HG02970 (cell line): ENCODE data around the gene RGP1.

Experiments used
- ATAC-seq: cut with Tn5 transposase; IDR thresholded peaks from one replicate; pipeline ENCODE4 v1.9.1; 2021; ENCODE audit warnings: mild to moderate bottlenecking, moderate library complexity, moderate number of reproducible peaks; ENCODE audit not compliant: unreplicated experiment, low FRiP score

RGP1 gene

DNA sequence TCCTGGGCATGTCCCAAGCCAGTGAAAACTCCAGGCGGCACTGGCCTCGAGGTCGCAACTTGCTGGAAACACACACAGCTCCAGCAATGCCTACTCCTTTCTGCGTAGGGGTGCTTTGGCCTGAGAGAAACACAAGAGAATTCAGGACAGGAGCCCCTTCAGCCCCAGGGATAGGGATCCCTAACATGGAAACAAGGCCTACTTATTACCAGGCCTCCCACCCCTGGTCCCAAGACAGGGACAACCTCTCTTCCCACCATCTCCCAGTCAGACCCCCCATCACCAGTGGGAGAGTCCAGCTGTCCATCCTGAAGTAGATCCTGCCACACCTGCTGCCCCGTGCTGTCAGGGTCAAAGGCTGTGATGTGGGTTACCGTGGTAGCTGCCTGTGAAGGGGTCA lies 8.8 kb upstream of the RGP1 start:
- ATAC-seq: no peak

DNA sequence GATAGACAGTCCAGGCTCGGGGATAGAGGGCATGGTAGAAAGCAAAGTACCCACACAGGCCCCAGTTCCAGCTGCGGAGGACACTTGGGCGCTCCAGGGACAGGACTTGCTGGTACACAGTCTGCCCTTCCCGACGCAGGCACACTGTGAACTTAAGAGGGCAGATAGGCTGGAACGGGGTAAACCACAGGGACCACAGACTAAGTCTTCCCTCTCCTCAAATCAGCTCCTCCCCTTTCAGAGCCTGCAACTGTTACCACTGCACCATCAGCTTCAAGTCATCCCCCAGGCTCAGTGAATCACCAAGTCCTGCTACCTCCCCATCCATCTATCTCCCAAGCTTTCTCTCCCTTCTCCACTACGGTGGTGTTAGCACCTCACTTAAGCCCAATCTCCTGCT lies 7.3 kb upstream of the RGP1 start:
- no peak for ATAC-seq

DNA sequence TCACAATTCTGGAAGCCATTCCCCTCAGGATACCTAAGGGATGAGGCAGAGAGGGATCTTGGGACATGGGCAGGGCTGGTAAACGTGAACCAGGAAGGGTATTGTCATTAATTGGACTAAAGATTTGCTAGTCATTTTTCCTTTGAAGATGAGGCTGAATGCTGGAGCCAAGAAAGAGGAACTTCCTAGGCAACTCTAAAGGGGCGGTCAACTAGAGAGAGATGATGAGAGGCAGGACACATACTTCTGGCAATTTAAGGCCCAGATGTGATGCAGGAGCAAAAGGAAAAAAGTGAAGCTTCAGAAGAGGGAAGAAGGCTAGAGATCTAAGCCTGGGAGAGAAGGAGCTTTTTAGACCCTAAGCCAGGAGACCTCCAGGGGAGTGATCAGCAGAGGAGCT lies 5.6 kb upstream of the RGP1 start:
- ATAC-seq: no peak

DNA sequence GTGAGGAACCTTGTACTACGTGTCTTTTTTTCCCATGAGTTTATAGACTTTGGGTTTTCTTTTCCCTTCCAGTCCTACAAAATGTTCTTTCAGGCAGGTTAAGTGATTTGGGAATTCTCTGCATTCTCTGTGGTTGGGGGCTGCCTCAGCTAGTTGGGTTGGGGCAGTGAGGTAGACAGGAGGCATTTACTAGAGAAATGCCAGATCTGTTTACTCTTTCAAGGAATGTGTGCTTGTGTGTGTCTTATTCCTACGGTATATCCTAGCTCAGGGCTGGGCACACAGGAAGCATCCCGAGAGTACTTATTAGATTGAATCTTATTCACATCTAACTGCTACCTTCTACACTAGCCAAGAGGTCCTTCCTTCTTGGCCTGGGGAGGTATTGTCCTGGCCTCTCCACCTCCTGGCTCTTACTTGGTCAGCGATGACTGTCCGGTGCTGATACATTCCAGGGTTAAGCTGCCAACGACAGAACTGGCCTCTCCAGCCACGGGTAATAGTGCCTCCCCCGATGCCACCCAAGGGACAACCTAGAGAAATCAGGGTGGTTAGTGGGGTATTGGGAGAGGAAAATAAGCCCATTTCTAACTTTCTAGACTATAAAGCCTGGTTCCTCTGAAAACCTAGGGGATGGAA lies 5.1 kb upstream of the RGP1 start:
- ATAC-seq: no peak

DNA sequence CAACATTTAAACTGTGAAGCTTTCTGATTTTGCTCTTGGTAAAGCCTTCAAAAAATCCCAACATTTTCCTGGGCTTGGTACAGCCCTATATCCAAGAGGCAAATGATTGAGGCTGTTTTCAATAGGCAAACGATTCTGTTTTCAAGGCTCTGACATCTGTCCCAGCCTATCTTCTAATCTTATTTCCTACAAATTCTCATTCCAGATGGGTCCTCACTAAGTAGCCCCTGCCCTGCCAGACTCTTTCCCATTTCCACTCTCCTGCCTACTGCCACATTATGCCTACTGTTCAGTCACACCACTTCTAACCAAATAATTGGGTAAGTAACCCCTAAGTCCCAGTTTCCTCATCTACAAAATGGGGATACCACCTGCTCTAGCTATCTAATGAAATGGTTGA lies 3.5 kb upstream of the RGP1 start:
- no peak for ATAC-seq

DNA sequence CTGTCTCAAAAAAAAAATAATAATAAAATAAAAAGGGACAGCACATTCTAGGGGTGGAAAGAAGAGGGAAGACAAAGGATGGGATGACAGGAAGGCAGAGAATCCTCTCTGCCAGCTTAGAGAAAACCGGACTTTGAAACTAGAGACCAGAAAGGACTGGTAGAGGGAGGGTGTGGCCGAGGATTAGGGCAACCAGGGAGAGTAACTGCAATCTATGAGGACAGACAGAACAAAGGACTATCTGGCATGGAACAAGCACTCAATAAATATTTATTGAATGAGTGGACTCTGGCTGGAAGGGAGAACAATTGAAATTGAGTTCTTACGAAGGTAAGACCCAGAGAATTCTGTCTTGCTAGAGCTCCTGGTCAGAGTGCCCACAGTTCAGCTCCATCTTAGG lies 2.5 kb upstream of the RGP1 start:
- ATAC-seq: no peak

DNA sequence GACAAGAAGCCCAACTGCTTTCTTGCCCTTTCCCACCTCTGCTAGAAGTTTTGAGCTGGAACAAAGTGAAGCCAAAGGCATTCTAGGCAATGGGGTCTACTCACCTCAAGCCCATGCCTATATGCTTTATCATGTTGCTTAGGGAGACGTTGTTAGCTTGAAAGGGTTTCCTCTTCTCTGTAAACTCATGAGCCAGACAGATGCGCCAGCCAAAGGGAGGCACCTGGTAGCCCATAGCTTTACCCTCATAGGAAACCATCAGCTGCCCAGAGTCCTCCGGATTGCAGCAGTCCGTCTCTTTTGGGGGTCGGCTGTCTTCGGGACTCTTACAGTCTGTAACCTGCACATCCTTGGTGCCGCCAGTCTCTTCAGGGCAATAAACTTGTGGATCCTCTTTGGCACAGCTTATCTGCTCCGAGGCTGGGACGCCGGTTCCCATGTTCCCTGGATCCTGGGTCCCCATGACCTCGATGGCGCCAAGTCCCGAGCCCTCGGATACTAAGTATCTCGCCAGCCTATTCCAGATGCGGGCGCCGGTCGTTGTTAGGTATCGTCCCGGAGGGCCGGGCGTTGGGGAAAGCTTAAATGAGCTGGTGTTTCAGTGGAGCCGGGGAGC lies 737 bp upstream of the RGP1 start:
- ATAC-seq: no peak

DNA sequence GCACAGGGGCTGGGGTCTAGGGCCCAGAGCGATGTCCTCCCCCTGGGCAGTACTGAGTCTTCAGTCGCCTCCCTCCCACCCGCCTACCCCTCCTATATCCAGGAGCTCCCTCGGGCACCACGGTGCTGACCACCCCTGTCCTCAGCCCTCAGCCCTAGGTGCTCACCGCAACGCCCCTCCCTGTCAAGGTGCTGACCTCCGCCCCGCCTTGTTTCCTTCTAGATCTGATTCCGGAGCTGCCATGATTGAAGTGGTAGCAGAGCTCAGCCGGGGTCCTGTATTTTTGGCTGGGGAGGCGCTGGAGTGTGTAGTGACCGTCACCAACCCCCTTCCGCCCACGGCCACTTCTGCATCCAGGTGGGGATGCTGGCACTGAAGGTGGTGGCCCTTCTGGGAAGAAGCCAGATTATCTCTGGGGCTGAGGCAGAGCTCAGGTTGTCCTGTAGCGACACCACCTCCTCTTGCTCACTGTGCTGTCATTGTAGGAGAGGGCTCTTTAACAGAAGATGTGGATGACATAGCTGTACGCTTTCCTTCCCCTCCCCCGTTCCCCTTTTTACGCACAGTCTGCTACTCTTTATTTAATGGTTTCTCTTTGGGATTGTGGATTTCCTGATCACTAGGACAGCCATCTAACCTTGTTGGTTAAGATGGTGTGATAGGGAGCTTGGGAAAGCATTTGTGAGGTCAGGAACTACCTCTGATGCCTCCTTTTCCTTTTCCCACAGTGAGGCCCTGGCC lies 598 bp downstream of the RGP1 start:
- peak; percentile 23 for ATAC-seq

DNA sequence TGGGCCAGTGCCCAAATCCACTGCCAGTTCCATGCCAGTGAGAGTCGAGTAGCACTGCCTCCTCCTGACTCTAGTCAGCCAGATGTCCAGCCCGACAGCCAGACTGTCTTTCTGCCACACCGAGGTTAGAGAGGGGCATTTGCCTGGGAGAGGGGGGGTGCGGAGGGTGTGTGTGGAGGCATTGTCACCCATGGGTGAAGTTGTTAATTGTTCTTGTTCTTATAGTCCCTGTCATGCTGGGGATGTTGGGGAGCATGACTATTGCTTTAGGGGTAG lies 1.1 kb downstream of the RGP1 start:
- ATAC-seq: no peak

DNA sequence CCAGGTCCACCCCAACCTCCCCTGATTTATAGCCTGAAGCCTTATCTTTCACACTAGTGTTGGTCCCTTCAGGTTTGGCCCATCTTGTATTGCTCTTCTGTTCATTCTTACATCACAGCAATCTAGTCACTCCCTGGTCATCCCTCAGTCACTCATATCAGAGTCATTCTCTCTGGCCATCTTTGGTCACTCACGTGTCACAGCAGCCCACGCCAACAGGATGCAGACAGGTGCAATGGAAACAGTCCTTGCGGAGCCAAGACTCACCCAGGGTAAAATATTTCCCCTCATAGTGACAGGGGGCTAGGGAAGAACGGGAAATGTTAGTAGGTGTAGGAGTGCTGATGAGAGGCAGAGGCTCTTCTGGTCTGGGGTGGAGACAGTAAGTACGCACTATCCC lies 4.4 kb downstream of the RGP1 start:
- ATAC-seq: no peak

DNA sequence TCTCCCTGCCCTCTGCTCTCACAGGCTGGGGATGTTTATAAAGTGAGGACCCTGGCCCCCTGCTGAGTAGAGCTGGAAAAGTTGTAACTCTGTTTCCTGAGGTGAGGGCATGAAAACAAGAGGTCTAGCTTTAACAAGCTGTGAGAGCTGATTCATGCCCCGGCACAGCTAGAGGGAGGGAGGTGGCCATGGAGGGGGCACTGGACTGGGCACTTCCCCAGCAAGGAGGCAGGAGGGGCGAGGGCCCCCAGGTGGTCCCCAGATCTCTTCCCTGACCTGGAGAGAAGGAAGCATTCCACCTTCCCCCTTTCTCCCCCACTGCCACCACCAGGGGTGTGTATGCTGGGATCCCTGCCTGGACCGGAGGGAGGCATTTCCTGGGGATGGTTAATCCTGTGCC lies 5.2 kb downstream of the RGP1 start, which contains the start of gene MSMP:
TSS of gene MSMP (minus strand) at position 13 of the 400 bp plus-strand sequence. CDS start 147 bp downstream, outside the sequence.
- ATAC-seq: no peak

DNA sequence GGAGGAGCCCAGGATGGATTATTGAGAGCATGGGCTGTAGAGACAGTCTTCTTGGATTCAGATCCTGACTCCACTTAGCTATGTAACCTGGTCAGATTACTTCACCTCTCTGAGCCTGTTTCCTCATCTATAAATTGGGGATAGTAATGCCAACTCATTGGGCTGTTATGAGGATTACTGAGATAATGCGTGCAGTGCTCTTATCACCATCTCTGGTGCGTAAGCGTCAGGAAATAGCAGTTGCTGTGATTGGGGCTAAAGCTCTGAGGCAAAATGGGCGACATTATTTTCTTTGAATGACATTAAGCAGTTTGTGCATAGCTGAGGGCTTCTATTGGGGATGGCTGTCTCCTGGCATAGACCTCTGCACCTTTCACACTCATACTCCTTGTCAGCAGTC lies 6.0 kb downstream of the RGP1 start:
- no peak for ATAC-seq

DNA sequence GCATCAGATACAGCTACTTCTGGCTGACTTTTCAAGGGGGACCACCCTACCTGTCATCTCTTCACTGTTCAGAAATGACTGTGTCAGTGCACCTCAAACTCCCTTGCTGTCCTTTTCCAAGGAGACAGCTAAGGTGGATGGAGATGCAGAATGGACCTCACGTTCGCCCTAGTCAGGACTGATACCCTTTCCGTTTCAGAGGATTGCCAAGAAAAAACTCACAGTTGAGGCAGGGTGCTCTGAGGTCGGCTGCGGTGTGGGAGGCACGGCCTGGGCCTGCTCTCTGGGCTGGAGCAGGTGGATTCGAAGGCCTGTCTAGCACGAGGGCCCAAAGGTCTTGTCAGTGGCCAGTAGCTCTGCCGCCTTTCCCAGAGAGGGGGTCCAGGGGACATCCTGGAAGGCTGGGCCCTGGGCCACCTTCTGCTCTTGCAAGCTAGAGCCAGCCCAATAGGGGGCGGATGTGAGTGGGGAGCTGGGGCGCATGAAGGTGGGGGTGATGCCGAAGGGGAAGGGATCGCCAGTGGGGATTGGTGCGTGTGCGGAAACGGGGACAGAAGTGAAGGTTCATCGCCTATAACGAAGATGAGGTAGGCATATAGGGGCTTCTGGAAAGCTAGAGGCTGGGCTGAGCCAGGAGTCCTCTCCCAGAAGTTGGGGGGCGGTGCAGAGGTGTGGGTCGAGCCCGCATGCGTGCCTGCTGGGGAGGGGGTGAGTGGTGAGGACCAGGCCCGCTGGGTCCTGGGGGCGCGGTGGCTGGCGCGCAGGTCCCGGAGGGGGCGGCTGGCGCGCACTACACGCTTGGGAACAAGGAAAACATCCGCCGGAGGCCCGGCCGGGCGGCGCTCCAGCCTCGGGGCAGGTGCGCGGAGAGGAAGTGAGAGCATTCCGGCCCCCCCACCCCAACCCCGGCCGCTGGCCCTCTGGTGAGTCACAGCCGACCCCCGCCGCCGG lies 7.5 kb downstream of the RGP1 start:
- peak; percentile 66 for ATAC-seq

DNA sequence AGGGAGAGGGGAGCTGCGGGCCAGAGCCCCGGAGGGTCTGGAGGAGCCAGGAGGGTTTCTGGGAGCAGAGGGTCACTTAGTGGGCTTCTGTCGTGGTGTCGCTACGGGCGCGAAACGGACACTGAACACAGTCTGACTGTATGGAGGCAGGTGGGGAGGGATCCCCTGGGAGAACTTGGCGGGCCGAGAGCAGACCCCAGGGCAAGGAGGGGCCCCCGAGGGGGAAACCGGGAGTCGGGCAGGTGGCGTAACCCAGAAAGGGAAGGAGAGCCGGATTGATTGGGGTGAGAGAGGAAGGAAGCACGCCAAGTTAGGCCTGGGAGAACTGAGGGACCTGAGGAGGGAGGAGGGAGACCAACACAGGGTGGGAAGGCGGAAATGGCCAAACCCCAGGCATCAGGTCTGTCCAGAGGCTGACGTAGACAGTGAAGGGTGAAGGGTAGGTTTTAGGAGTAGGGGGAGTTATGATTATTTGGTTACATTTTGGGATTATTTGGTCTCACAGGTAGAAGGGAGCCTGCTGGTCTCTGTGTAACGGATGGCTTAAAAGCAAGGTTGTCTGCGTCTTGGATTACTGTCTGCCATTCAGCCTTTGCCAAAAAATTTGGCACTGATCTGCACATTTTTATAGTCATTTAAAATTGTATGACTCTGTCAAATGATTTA lies 8.3 kb downstream of the RGP1 start:
- ATAC-seq: peak; percentile 46

DNA sequence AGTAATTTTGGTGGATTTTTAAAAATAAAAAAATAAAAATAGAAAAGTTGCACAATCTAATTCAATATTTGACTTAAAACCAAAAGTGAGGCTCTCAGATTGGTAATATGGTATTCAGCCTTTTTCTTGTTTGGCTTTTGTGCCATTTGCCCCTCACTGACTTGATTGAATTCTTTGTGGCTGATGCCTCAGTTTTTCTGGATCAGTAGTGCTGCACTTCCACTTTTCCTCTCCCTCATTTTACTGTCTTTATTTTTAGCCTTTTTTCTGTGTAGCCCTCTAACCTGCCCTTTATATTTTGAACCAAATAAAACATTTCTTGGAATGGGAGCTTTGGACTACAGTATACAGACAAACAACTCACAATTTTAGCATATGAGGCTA lies 8.8 kb downstream of the RGP1 start:
- no peak for ATAC-seq

DNA sequence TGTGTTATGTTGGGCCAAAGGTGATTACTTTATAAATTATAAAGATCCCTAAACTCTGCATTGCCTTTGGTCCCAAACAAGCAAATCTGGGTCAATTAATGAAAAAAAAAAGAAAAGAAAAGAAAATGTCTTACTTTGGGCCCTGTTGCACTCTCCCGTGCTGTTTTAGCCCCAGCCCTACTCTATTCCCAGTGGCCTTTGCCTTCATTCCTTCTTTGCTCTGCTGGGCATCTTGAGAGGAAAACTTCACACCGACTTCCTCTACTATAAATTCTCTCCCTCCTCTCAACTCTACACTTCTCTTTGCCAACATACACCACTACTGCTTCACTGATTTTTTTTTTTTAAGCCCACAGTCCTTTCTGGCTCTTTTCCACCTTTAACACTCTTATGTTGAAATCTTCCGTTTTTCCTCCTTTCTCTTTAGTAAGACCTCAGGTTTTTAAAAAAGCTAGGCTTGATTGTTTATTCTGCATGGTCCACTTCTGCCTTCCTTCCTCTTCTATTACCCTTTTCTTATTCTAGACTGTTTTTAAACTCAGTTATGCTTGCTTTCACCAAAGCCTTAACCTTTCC lies 9.5 kb downstream of the RGP1 start:
- ATAC-seq: no peak

DNA sequence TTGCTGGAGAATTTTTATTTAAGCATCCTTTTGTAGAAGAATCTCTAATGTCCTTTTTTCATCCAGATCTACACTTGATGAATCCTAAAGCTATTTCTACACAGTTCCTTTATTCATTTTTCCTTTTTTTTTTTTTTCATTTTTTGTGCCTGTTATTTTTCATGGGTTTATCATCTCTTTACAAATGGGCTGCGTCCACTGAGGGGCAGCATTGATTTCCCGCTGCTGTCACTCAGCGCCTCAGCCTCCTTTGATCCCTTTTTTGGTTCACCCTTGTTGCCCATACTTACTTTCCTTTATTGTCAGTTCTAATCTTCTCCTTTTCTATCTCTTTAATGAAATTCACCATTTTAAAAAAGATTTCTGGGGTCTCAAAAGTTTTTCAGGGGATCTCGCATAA lies 10.7 kb downstream of the RGP1 start:
- ATAC-seq: no peak

DNA sequence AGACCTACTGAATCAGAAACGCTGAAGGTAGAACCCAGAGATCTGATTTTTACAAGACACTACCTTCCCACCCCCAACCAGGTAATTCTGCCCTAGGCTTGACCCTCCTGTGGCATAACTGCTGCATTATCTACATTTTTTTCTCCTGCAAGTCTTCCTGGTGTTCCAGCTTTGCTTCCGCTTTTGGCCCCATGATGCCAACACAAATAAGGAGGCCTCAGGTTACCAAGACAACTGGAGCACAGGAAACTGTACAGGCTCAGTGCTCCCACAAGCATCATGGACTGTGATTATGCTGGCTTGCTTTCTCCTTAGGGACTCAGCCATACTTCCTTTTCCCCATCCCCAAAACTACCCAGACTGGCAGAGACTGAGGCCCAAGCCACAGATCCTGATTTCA lies 11.6 kb downstream of the RGP1 start:
- ATAC-seq: no peak

DNA sequence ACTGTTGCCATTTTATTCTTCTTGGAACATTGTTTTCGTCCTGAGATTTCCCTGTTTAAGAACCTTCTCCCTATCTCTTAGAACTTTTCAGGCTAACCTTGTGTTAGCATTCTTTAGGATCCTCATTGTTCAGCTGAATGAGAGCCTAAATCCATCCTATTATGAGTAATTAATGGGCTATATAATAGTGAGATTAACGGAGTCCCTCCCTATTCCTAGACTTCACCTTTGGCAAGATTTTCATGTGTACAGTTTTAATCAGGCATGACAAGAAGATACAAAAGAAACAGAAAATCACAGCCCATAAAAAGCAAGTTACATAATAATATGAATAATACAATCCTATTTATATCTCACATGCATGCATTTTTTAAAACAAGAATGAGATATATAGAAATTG lies 14.1 kb downstream of the RGP1 start:
- ATAC-seq: no peak

DNA sequence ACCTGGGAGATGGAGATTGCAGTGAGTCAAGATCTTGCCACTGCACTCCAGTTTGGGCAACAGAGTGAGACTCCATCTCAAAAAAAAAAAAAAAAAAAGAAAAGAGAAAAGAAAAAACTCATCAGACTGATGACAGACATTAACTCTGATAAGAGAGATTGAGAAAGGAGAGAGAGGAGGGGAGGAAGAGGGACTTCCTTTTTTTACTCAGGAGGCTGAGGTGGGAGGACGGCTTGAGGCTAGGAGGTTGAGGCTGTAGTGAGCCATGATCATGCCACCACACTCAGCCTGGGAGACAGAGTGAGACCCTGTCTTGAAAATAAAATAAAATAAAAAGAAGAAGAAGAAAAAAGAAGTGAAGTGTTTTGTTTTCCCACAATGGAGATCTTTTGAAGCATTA lies 14.7 kb downstream of the RGP1 start:
- no peak for ATAC-seq
